Non-pigmented ciliary epithelial cell (primary cell): ENCODE results near the gene SKIC8.

ENCODE experiments used
- DNase-seq: peaks from one replicate; pipeline ENCODE4 v3.0.0-alpha.2; 2010; ENCODE audit warnings: low read depth

SKIC8 gene

GRCh38 chr15:78299101-78299930, at the start of gene SKIC8:
SKIC8 (minus strand) TSS chr15:78299609; CDS start chr15:78295686, 3,923 bp downstream.
- peak; percentile 59 for DNase-seq

- DNase-seq: no peak
Observed at GRCh38 chr15:78347586-78348543, 48.5 kb upstream of the SKIC8 start.

GRCh38 chr15:78345396-78346125, 46.2 kb upstream of the SKIC8 start:
- DNase-seq: no peak

- no peak for DNase-seq
Observed at GRCh38 chr15:78343276-78344060, 44.1 kb upstream of the SKIC8 start.

- DNase-seq: no peak
Observed at GRCh38 chr15:78342021-78342420, 42.6 kb upstream of the SKIC8 start.

GRCh38 chr15:78341057-78341987, 41.9 kb upstream of the SKIC8 start:
- no peak for DNase-seq

- no peak for DNase-seq
Observed at GRCh38 chr15:78340231-78341056, 41.0 kb upstream of the SKIC8 start, which contains the start of gene CRABP1. CRABP1 (plus strand) TSS chr15:78340353; CDS start chr15:78340429, 76 bp downstream.

GRCh38 chr15:78339559-78339958, 40.1 kb upstream of the SKIC8 start:
- no peak for DNase-seq

- DNase-seq: no peak
Observed at GRCh38 chr15:78338781-78339180, 39.4 kb upstream of the SKIC8 start.

- no peak for DNase-seq
Observed at GRCh38 chr15:78335985-78336384, 36.6 kb upstream of the SKIC8 start.

- DNase-seq: no peak
Observed at GRCh38 chr15:78334845-78335244, 35.4 kb upstream of the SKIC8 start.

- no peak for DNase-seq
Observed at GRCh38 chr15:78329625-78330024, 30.2 kb upstream of the SKIC8 start.

- DNase-seq: no peak
Observed at GRCh38 chr15:78327466-78327865, 28.1 kb upstream of the SKIC8 start.

GRCh38 chr15:78325092-78325843, 25.9 kb upstream of the SKIC8 start:
- no peak for DNase-seq

GRCh38 chr15:78324144-78324543, 24.7 kb upstream of the SKIC8 start:
- DNase-seq: no peak

GRCh38 chr15:78323693-78324092, 24.3 kb upstream of the SKIC8 start:
- no peak for DNase-seq

- no peak for DNase-seq
Observed at GRCh38 chr15:78322724-78323521, 23.5 kb upstream of the SKIC8 start.

GRCh38 chr15:78322243-78322642, 22.8 kb upstream of the SKIC8 start:
- peak; percentile 30 for DNase-seq
